Brain microvascular endothelial cell (primary cell): ENCODE results near the gene CFAP20.
"Not testable (repeated sequence)": the region's sequence is repeated elsewhere in the genome, so short reads cannot be mapped to it uniquely, and the experiment has no call there.

Source experiments
- DNase-seq: peaks from one replicate; pipeline ENCODE4 v3.0.0-alpha.2; 2020
- H3K27ac ChIP-seq: fragments of 250-450 bp; sonication (Bioruptor Pico); 2 replicates; pipeline ENCODE4 v1.5.1; 2020; ENCODE audit warnings: mild to moderate bottlenecking, moderate library complexity
- H3K27me3 ChIP-seq: fragments of 250-450 bp; sonication (Bioruptor Pico); replicated peaks from 2 replicates; pipeline ENCODE4 v1.5.1; 2020; ENCODE audit warnings: mild to moderate bottlenecking
- H3K36me3 ChIP-seq: fragments of 250-450 bp; sonication (Bioruptor Pico); replicated peaks from 2 replicates; pipeline ENCODE4 v1.5.1; 2020; ENCODE audit warnings: mild to moderate bottlenecking
- H3K4me3 ChIP-seq: 2 replicates; pipeline ENCODE4 v1.5.1; 2011; ENCODE audit warnings: low read depth, mild to moderate bottlenecking, control low read depth, low read length, moderate library complexity
- CTCF ChIP-seq: IDR thresholded peaks from 2 replicates; pipeline ENCODE4 v1.5.1; 2011; ENCODE audit warnings: low read depth, mild to moderate bottlenecking, moderate library complexity, low read length, control low read depth, inconsistent platforms; ENCODE audit errors: missing control alignments
- in situ Hi-C: cut with HindIII; loops from 2 replicates; pipeline ENCODE4 v1.10.0; 2017; ENCODE audit warnings: low sequenced_read_pairs, low pct_ligation_motif_present

CFAP20 gene

GRCh38 chr16:58094791-58095574, 34.2 kb downstream of the CFAP20 start:
- Histone ChIP-seq H3K36me3 (no peaks in the 10 kb centered on the region), H3K27ac (no peak overlapping the region), H3K4me3 (no peak overlapping the region), H3K27me3 (no peaks in the 10 kb centered on the region)
- TF ChIP-seq CTCF, result no peak
- DNase-seq, result no peak
- in situ Hi-C loops, result no loop called here

GRCh38 chr16:58094026-58094425, 35.2 kb downstream of the CFAP20 start:
- Histone ChIP-seq H3K27me3 (no peaks in the 10 kb centered on the region), H3K27ac (no peak overlapping the region), H3K4me3 (no peak overlapping the region), H3K36me3 (no peaks in the 10 kb centered on the region)
- no peak for TF ChIP-seq CTCF
- DNase-seq, result no peak
- in situ Hi-C loops, result no loop called here

GRCh38 chr16:58090396-58090795, 38.8 kb downstream of the CFAP20 start:
- H3K27ac ChIP-seq, DNase-seq, H3K36me3 ChIP-seq, in situ Hi-C loops, H3K27me3 ChIP-seq, H3K4me3 ChIP-seq: not testable (repeated sequence)

GRCh38 chr16:58088091-58088490, 41.1 kb downstream of the CFAP20 start:
- in situ Hi-C loops, result no loop called here
- Histone ChIP-seq H3K36me3 (no peaks in the 10 kb centered on the region), H3K4me3 (no peak overlapping the region), H3K27ac (no peak overlapping the region), H3K27me3 (no peaks in the 10 kb centered on the region)
- TF ChIP-seq CTCF, result no peak
- no peak for DNase-seq

- Histone ChIP-seq H3K27me3 (no peaks in the 10 kb centered on the region), H3K27ac (no peak overlapping the region), H3K36me3 (no peaks in the 10 kb centered on the region), H3K4me3 (no peak overlapping the region)
- no peak for TF ChIP-seq CTCF
- in situ Hi-C loops, result no loop called here
- DNase-seq, result no peak
Measured at GRCh38 chr16:58087209-58087913, 41.8 kb downstream of the CFAP20 start.

GRCh38 chr16:58086381-58087208, 42.6 kb downstream of the CFAP20 start:
- no peak for TF ChIP-seq CTCF
- no peaks in the 10 kb centered on the region for H3K36me3 ChIP-seq
- in situ Hi-C loops, result no loop called here
- no peak overlapping the region for H3K4me3 ChIP-seq
- no peak for DNase-seq
- H3K27ac ChIP-seq, result no peak overlapping the region
- no peaks in the 10 kb centered on the region for H3K27me3 ChIP-seq
